ENCODE measurements around the gene PEMT.
A peak's percentile ranks its signal among the peaks of the same experiment; 100 is the strongest.

DNA sequence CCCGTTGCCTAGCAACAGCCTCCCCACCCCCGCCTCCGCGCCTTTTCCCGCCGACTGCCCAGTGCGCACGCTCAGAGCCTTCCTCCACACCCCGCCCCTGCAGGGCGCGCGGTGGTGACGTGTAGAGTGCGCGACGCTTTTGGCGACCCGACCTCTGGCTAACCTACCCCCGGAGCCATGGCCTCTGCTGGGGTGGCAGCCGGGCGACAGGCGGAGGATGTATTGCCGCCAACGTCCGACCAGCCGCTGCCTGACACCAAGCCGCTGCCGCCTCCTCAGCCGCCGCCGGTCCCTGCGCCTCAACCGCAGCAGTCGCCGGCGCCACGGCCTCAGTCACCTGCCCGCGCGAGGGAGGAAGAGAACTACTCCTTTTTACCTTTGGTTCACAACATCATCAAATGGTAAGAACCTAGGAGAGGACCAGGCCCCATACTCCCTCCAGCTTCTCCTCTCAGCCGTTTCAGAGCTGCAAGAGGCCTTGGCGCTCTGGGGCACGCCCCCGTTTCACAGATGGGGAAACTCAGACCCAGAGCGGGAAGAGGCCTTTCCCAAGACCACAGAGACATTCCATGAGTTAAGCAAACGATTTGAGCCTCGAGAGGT is 114.5 kb downstream of the PEMT start, which contains the start of gene MED9:
- peak in 1 of 2 donors; percentile 78 for TF ChIP-seq POLR2A (IDR thresholded peaks at IDR 0.05)
- TF ChIP-seq, protein P1, sequence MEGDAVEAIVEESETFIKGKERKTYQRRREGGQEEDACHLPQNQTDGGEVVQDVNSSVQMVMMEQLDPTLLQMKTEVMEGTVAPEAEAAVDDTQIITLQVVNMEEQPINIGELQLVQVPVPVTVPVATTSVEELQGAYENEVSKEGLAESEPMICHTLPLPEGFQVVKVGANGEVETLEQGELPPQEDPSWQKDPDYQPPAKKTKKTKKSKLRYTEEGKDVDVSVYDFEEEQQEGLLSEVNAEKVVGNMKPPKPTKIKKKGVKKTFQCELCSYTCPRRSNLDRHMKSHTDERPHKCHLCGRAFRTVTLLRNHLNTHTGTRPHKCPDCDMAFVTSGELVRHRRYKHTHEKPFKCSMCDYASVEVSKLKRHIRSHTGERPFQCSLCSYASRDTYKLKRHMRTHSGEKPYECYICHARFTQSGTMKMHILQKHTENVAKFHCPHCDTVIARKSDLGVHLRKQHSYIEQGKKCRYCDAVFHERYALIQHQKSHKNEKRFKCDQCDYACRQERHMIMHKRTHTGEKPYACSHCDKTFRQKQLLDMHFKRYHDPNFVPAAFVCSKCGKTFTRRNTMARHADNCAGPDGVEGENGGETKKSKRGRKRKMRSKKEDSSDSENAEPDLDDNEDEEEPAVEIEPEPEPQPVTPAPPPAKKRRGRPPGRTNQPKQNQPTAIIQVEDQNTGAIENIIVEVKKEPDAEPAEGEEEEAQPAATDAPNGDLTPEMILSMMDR (IDR thresholded peaks at IDR 0.05), result no peak
